CD14-positive monocyte (primary cell): ENCODE results near the gene TRAIP. TPM values are rescaled to one million over a fixed set of nuclear protein-coding genes. Genes with fewer than 3 reads are reported as not detected.

ENCODE experiments used
- DNase-seq, 3 donors: peaks; one replicate each; pipeline ENCODE4 v3.0.0-alpha.2; 2011 to 2022
- H2AFZ ChIP-seq: 2 replicates; pipeline ENCODE4 v1.6.0; 2012; ENCODE audit warnings: mild to moderate bottlenecking, low read depth, low read length, inconsistent platforms; ENCODE audit not compliant: insufficient read depth, poor library complexity, severe bottlenecking
- H3K27ac ChIP-seq, 2 donors: 1 replicate in 1 of 2; 2 replicates in 1 of 2; pipeline ENCODE4 v1.5.1; 2012 to 2013; ENCODE audit warnings: low read length in 2 of 2, control low read depth in 1 of 2, inconsistent platforms in 1 of 2, low read depth in 1 of 2, mild to moderate bottlenecking in 1 of 2
- H3K27me3 ChIP-seq, 2 donors: one replicate each; pipeline versions ENCODE4 v1.6.0 to v1.6.1; 2011 to 2013; ENCODE audit warnings: low read length in 2 of 2; ENCODE audit not compliant: control insufficient read depth in 2 of 2, insufficient read depth in 2 of 2
- H3K36me3 ChIP-seq, 2 donors: replicated peaks in 1 of 2; 1 replicate in 1 of 2; 2 replicates in 1 of 2; pipeline versions ENCODE4 v1.5.1 to v1.6.1; 2012 to 2013; ENCODE audit warnings: low read length in 2 of 2, control low read depth in 1 of 2, inconsistent platforms in 1 of 2, mild to moderate bottlenecking in 1 of 2; ENCODE audit not compliant: insufficient read depth in 2 of 2, control insufficient read depth in 1 of 2
- H3K4me1 ChIP-seq, 2 donors: 1 replicate in 1 of 2; 2 replicates in 1 of 2; pipeline versions ENCODE4 v1.5.1 to v1.6.1; 2012 to 2013; ENCODE audit warnings: low read length in 2 of 2, control low read depth in 1 of 2, inconsistent platforms in 1 of 2, mild to moderate bottlenecking in 1 of 2, moderate library complexity in 1 of 2; ENCODE audit not compliant: insufficient read depth in 2 of 2, control insufficient read depth in 1 of 2
- H3K4me2 ChIP-seq: replicated peaks from 2 replicates; pipeline ENCODE3; 2012; ENCODE audit warnings: low read length, moderate library complexity, mild to moderate bottlenecking; ENCODE audit not compliant: poor library complexity, severe bottlenecking; ENCODE audit errors: extremely low read depth
- H3K4me3 ChIP-seq, 3 experiments: fragments of 200-600 bp in 1 of 3; sonication (generic) in 1 of 3; replicated peaks in 1 of 3; 1 replicate in 2 of 3; 2 replicates in 1 of 3; pipeline ENCODE4 v1.5.1; 2011 to 2013; ENCODE audit warnings: low read length in 3 of 3, mild to moderate bottlenecking in 3 of 3, control low read depth in 2 of 3, low read depth in 2 of 3, inconsistent platforms in 1 of 3, moderate library complexity in 1 of 3
- H3K79me2 ChIP-seq: 2 replicates; pipeline ENCODE4 v1.6.0; 2012; ENCODE audit warnings: mild to moderate bottlenecking, control low read depth, inconsistent platforms, low read length, moderate library complexity; ENCODE audit not compliant: insufficient read depth
- H3K9ac ChIP-seq: 2 replicates; pipeline ENCODE4 v1.6.0; 2017; ENCODE audit warnings: low read length, mild to moderate bottlenecking; ENCODE audit not compliant: insufficient read depth, poor library complexity, severe bottlenecking
- H3K9me3 ChIP-seq, 2 donors: replicated peaks in 1 of 2; 1 replicate in 1 of 2; 2 replicates in 1 of 2; pipeline versions ENCODE4 v1.5.1 to v1.6.1; 2012 to 2013; ENCODE audit warnings: low read length in 2 of 2, control low read depth in 1 of 2; ENCODE audit not compliant: control insufficient read depth in 1 of 2, insufficient read depth in 1 of 2
- H4K20me1 ChIP-seq: 2 replicates; pipeline ENCODE4 v1.6.0; 2012; ENCODE audit warnings: mild to moderate bottlenecking, low read length, control low read depth, moderate library complexity; ENCODE audit not compliant: insufficient read depth
- H3K27ac Mint-ChIP-seq, 7 donors: one replicate each; pipeline ENCODE4 v1.8.0; 2020; ENCODE audit warnings: mild to moderate bottlenecking in 7 of 7, mixed read lengths in 7 of 7, moderate library complexity in 6 of 7, inconsistent platforms in 2 of 7
- H3K27me3 Mint-ChIP-seq, 3 donors: one replicate each; pipeline ENCODE4 v1.8.0; 2021 to 2022; ENCODE audit warnings: low read depth in 3 of 3, mild to moderate bottlenecking in 3 of 3, mixed read lengths in 3 of 3, moderate library complexity in 3 of 3, inconsistent platforms in 1 of 3
- H3K36me3 Mint-ChIP-seq, 2 donors: one replicate each; pipeline ENCODE4 v1.8.0; 2020; ENCODE audit warnings: mixed read lengths in 2 of 2, inconsistent platforms in 1 of 2, mild to moderate bottlenecking in 1 of 2
- H3K4me1 Mint-ChIP-seq: one replicate; pipeline ENCODE4 v1.8.0; 2020; ENCODE audit warnings: mild to moderate bottlenecking, mixed read lengths
- H3K4me3 Mint-ChIP-seq, 2 donors: one replicate each; pipeline ENCODE4 v1.8.0; 2020; ENCODE audit warnings: mild to moderate bottlenecking in 2 of 2, mixed read lengths in 2 of 2, moderate library complexity in 1 of 2
- H3K9me3 Mint-ChIP-seq, 7 donors: one replicate each; pipeline ENCODE4 v1.8.0; 2020 to 2022; ENCODE audit warnings: mixed read lengths in 7 of 7, mild to moderate bottlenecking in 6 of 7, moderate library complexity in 6 of 7, inconsistent platforms in 2 of 7
- WGBS: methylation state at CpG from one replicate; pipeline ENCODE4 v1.1.5; 2013; ENCODE audit warnings: missing lambda C conversion rate; ENCODE audit not compliant: insufficient coverage; 5-methylcytosine and 5-hydroxymethylcytosine counted together
- intact Hi-C, 2 donors: fragments of 100-400 bp; cut with micrococcal nuclease; formaldehyde crosslinking; loops; one replicate each; pipeline versions ENCODE4 v1.15.0 to v1.15.1; 2023
- polyA plus RNA-seq, 3 donors: library from polyadenylated mRNA; depleted of rRNA in 1 of 3; unstranded in 2 of 3; stranded (reverse) in 1 of 3; fragments of 300-500 nt in 2 of 3; fragments of >200 nt in 1 of 3; fragmentation: Illumina TruSeq in 2 of 3; gene quantifications; 1 replicate in 2 of 3; 2 replicates in 1 of 3; pipeline ENCODE4 v1.2.3, GENCODE V29; 2012 to 2021
- TF ChIP-seq, protein P1 (sequence below): fragments of 200-600 bp; IDR thresholded peaks from one replicate; pipeline ENCODE4 v1.8.0; 2022; ENCODE audit warnings: antibody characterized with exemption, mild to moderate bottlenecking

Gene TRAIP
- polyA plus RNA-seq, 3 donors: 0.68 to 1.1 (median 0.95) TPM

DNA sequence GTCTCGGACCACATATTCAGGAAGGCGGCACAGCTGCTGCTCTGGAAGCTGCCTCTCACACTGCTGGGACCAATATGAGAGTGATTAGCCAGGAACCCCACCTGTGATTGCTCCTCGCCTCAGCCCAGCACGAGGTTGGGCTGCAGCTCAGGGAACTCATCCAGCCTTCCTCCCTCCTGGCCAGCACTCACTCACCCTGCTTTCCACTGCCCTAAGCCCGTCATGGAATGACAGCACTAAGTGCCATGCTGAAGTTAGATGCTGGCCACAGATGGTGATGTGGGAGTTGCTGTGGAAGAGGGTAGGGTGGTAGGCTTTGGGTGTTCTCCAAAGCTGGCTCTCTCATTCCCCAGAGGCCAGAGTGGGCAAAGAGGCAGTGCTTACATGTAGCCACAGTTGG, 40.0 kb upstream of the TRAIP start:
- Mint-ChIP-seq H3K9me3 (no peaks in the 10 kb centered on the region), H3K27me3 (peaks cover 3 to 5% (median 3%) of the 10 kb centered on the region in 3 donors), H3K4me3 (no peak overlapping the region), H3K4me1 (no peaks in the 10 kb centered on the region), H3K36me3 (no peaks in the 10 kb centered on the region), H3K27ac (no peak overlapping the region)
- no peaks in the 10 kb centered on the region for H3K9me3 ChIP-seq
- H3K27me3 ChIP-seq: no peaks in the 10 kb centered on the region
- H3K4me1 ChIP-seq: no peaks in the 10 kb centered on the region
- TF ChIP-seq, protein P1, sequence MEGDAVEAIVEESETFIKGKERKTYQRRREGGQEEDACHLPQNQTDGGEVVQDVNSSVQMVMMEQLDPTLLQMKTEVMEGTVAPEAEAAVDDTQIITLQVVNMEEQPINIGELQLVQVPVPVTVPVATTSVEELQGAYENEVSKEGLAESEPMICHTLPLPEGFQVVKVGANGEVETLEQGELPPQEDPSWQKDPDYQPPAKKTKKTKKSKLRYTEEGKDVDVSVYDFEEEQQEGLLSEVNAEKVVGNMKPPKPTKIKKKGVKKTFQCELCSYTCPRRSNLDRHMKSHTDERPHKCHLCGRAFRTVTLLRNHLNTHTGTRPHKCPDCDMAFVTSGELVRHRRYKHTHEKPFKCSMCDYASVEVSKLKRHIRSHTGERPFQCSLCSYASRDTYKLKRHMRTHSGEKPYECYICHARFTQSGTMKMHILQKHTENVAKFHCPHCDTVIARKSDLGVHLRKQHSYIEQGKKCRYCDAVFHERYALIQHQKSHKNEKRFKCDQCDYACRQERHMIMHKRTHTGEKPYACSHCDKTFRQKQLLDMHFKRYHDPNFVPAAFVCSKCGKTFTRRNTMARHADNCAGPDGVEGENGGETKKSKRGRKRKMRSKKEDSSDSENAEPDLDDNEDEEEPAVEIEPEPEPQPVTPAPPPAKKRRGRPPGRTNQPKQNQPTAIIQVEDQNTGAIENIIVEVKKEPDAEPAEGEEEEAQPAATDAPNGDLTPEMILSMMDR: no peak
- H3K4me2 ChIP-seq: no peak overlapping the region
- H3K36me3 ChIP-seq: no peaks in the 10 kb centered on the region
- H3K4me3 ChIP-seq: no peak overlapping the region
- H4K20me1 ChIP-seq: no peaks in the 10 kb centered on the region
- H2AFZ ChIP-seq: no peak overlapping the region
- 94% methylated on average over 3 of the region's 5 CpGs for WGBS
- H3K9ac ChIP-seq: no peak overlapping the region
- DNase-seq: no peak
- no peaks in the 10 kb centered on the region for H3K79me2 ChIP-seq
- intact Hi-C loops: no loop called here
- H3K27ac ChIP-seq: no peak overlapping the region

DNA sequence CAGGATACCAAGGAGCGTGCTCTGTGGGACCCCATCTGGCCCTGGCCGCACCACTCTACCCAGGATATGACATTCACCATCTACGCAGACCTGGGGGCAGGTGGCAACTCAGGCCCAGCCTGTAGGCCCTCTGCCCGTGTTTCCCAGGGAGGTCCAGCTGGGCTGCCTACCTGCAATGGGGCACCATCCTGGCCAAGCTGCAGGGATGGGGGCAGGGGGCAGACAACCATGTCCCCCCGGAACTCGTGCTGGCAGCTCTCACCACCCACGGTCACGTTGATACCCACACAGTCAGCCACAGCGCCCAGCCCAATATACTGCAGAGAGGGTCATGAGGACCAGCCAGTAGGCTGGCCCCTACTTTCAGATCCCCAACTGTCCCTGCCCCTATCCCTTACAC, 39.4 kb upstream of the TRAIP start:
- no peaks in the 10 kb centered on the region for H3K9me3 Mint-ChIP-seq
- Histone ChIP-seq H3K9ac (no peak overlapping the region), H3K27me3 (no peaks in the 10 kb centered on the region), H3K79me2 (no peaks in the 10 kb centered on the region), H3K9me3 (no peaks in the 10 kb centered on the region), H3K4me3 (no peak overlapping the region), H3K27ac (no peak overlapping the region), H4K20me1 (no peaks in the 10 kb centered on the region), H2AFZ (no peak overlapping the region), H3K36me3 (no peaks in the 10 kb centered on the region), H3K4me1 (no peaks in the 10 kb centered on the region), H3K4me2 (no peak overlapping the region)
- TF ChIP-seq, protein P1: no peak
- no peaks in the 10 kb centered on the region for H3K36me3 Mint-ChIP-seq
- 96% methylated on average over 9 of the region's 9 CpGs for WGBS
- peaks cover 2 to 5% (median 3%) of the 10 kb centered on the region in 3 donors for H3K27me3 Mint-ChIP-seq
- no peaks in the 10 kb centered on the region for H3K4me1 Mint-ChIP-seq
- intact Hi-C loops: no loop called here
- H3K27ac Mint-ChIP-seq: no peak overlapping the region
- H3K4me3 Mint-ChIP-seq: no peak overlapping the region
- no peak for DNase-seq
